Endometrial microvascular endothelial cells (primary cell): Measurements from ENCODE around the gene DUSP3. TPM values are rescaled to one million over a fixed set of nuclear protein-coding genes. Genes with fewer than 3 reads are reported as not detected.

Experiments
- in situ Hi-C: cut with HindIII; loops from 2 replicates; pipeline ENCODE4 v1.10.0; 2017; ENCODE audit warnings: low sequenced_read_pairs, low pct_unique_long_range_greater_than_20kb; ENCODE audit errors: inconsistent ontology term
- total RNA-seq: library from RNA; depleted of rRNA; stranded (reverse); fragments of >200 nt; gene quantifications from one replicate; pipeline ENCODE4 v1.2.3, GENCODE V29; 2015; ENCODE audit errors: inconsistent ontology term

Gene DUSP3
- total RNA-seq: 47.6 TPM

GRCh38 chr17:43778337-43779144, at the start of gene DUSP3:
TSS of gene DUSP3 (minus strand) at chr17:43778977. CDS start at chr17:43778924, 53 bp downstream.
- in situ Hi-C loops: no loop called here

- in situ Hi-C loops: no loop called here
Measured at GRCh38 chr17:43827596-43827995, 48.8 kb upstream of the DUSP3 start.

GRCh38 chr17:43826206-43826605, 47.4 kb upstream of the DUSP3 start:
- in situ Hi-C loops: no loop called here

- in situ Hi-C loops: no loop called here
Measured at GRCh38 chr17:43825567-43825966, 46.8 kb upstream of the DUSP3 start.

- in situ Hi-C loops: no loop called here
Measured at GRCh38 chr17:43823350-43824084, 44.7 kb upstream of the DUSP3 start.

- in situ Hi-C loops: no loop called here
Measured at GRCh38 chr17:43822570-43823190, 43.9 kb upstream of the DUSP3 start.

- in situ Hi-C loops: no loop called here
Measured at GRCh38 chr17:43820759-43821158, 42.0 kb upstream of the DUSP3 start.

GRCh38 chr17:43818966-43819365, 40.2 kb upstream of the DUSP3 start:
- in situ Hi-C loops: no loop called here

GRCh38 chr17:43817826-43818225, 39.0 kb upstream of the DUSP3 start:
- in situ Hi-C loops: no loop called here

GRCh38 chr17:43816336-43817320, 37.9 kb upstream of the DUSP3 start:
- in situ Hi-C loops: no loop called here

- in situ Hi-C loops: no loop called here
Measured at GRCh38 chr17:43814714-43815113, 35.9 kb upstream of the DUSP3 start.

- in situ Hi-C loops: no loop called here
Measured at GRCh38 chr17:43814026-43814425, 35.2 kb upstream of the DUSP3 start.

GRCh38 chr17:43813386-43813785, 34.6 kb upstream of the DUSP3 start:
- in situ Hi-C loops: no loop called here

- in situ Hi-C loops: no loop called here
Measured at GRCh38 chr17:43812396-43813265, 33.9 kb upstream of the DUSP3 start.

GRCh38 chr17:43810823-43811222, 32.0 kb upstream of the DUSP3 start:
- in situ Hi-C loops: no loop called here

GRCh38 chr17:43810226-43810715, 31.5 kb upstream of the DUSP3 start:
- in situ Hi-C loops: no loop called here

GRCh38 chr17:43809121-43809520, 30.3 kb upstream of the DUSP3 start:
- in situ Hi-C loops: no loop called here

GRCh38 chr17:43808076-43808475, 29.3 kb upstream of the DUSP3 start:
- in situ Hi-C loops: no loop called here
